SK-N-SH treated with all-trans-retinoic acid at 6 μM for 48 hours (cell line): Measurements from ENCODE around the gene CETP.

Source experiments
- ARNTL ChIP-seq: fragments of 450-650 bp; formaldehyde crosslinking; IDR thresholded peaks from 2 replicates; pipeline ENCODE4 v1.5.0; 2020; ENCODE audit warnings: low read depth, mild to moderate bottlenecking, moderate library complexity, borderline replicate concordance
- PATZ1 ChIP-seq: fragments of 250-450 bp; sonication (Bioruptor Pico); IDR thresholded peaks from 2 replicates; pipeline ENCODE4 v1.8.0; 2020; ENCODE audit warnings: mild to moderate bottlenecking, moderate library complexity, borderline replicate concordance
- TCF4 ChIP-seq: fragments of 250-450 bp; sonication (Bioruptor Pico); IDR thresholded peaks from 2 replicates; pipeline ENCODE4 v1.8.0; 2021; ENCODE audit warnings: mild to moderate bottlenecking, moderate library complexity, borderline replicate concordance
- ZNF8 ChIP-seq: fragments of 450-650 bp; formaldehyde crosslinking; IDR thresholded peaks from 2 replicates; pipeline ENCODE4 v1.5.0; 2020; ENCODE audit warnings: mild to moderate bottlenecking, moderate library complexity

- TF ChIP-seq TCF4 (CRISPR knock-in tag): no peak
- no peak for TF ChIP-seq ZNF8 (CRISPR knock-in tag)
- TF ChIP-seq ARNTL (CRISPR knock-in tag): no peak
- TF ChIP-seq PATZ1 (CRISPR knock-in tag): no peak
Measured at GRCh38 chr16:56947604-56947995, 14.2 kb upstream of the CETP start.
